Large intestine (tissue), 1 donor: ENCODE measurements around the gene P2RY6. TPM values are rescaled to one million over a fixed set of nuclear protein-coding genes. Genes with fewer than 3 reads are reported as not detected.

Experiments used
- polyA plus RNA-seq: library from polyadenylated mRNA; unstranded; fragments of 120-200 nt; gene quantifications from one replicate; pipeline ENCODE4 v1.2.1, GENCODE V29; 2013

P2RY6 gene
- polyA plus RNA-seq, 1 donor: 19.9 TPM

Other genes with a start within 250 kb of the P2RY6 start
- 23.4 TPM for gene FCHSD2, start 130.0 kb upstream of the P2RY6 start, polyA plus RNA-seq
- gene P2RY2, start 54.1 kb upstream of the P2RY6 start, polyA plus RNA-seq: 4.8 TPM
- 61.4 TPM for gene ARHGEF17, start 35.9 kb downstream of the P2RY6 start, polyA plus RNA-seq
- gene RELT, start 104.1 kb downstream of the P2RY6 start, polyA plus RNA-seq: 3.3 TPM